Testis (tissue), 3 donors: ENCODE results near the gene CDK14. TPM values are rescaled to one million over a fixed set of nuclear protein-coding genes. Genes with fewer than 3 reads are reported as not detected.

Experiments used
- DNase-seq: peaks from one replicate; pipeline ENCODE4 v3.0.0-alpha.2; 2019
- H3K27ac ChIP-seq, 2 donors: fragments of 200-600 bp; sonication (generic); one replicate each; pipeline ENCODE4 v1.5.1; 2019
- H3K27me3 ChIP-seq: fragments of 200-600 bp; sonication (generic); one replicate; pipeline ENCODE4 v1.5.1; 2019
- H3K36me3 ChIP-seq: fragments of 200-600 bp; sonication (generic); one replicate; pipeline ENCODE4 v1.5.1; 2017; ENCODE audit warnings: low read depth; ENCODE audit errors: missing control alignments
- H3K4me1 ChIP-seq: fragments of 200-600 bp; sonication (generic); one replicate; pipeline ENCODE4 v1.5.1; 2019
- H3K4me3 ChIP-seq, 2 donors: fragments of 200-600 bp; sonication (generic); one replicate each; pipeline ENCODE4 v1.5.1; 2017 to 2019
- H3K9me3 ChIP-seq: fragments of 200-600 bp; sonication (generic); one replicate; pipeline ENCODE4 v1.5.1; 2017
- POLR2A ChIP-seq: fragments of 450-650 bp; IDR thresholded peaks from one replicate; pipeline ENCODE4 v1.6.1; 2017; ENCODE audit warnings: antibody characterized with exemption, mild to moderate bottlenecking, moderate library complexity
- WGBS, 2 donors: methylation state at CpG; one replicate each; pipeline ENCODE4 v1.1.5; 2018; 5-methylcytosine and 5-hydroxymethylcytosine counted together
- intact Hi-C: fragments of 100-400 bp; cut with DNase I; formaldehyde crosslinking; loops from one replicate; pipeline ENCODE4 v1.15.1; 2023; ENCODE audit warnings: low total_unique reads
- polyA plus RNA-seq: library from polyadenylated mRNA; stranded (reverse); fragments of 350-450 nt; fragmentation: Illumina TruSeq; extraction: RNeasy Lipid Tissue Mini Kit (QIAGEN cat#74804); gene quantifications from one replicate; pipeline ENCODE4 v1.2.3, GENCODE V29; 2014; ENCODE audit warnings: low read depth, low replicate concordance; ENCODE audit not compliant: insufficient read depth
- total RNA-seq, 2 donors: library from RNA; depleted of rRNA; stranded (reverse); fragments of >200 nt; gene quantifications; one replicate each; pipeline ENCODE4 v1.2.3, GENCODE V29; 2016
- TF ChIP-seq, protein P1 (sequence below), 3 experiments: fragments of 450-650 bp in 2 of 3; fragments of 200-600 bp in 1 of 3; sonication (generic) in 1 of 3; IDR thresholded peaks; one replicate each; pipeline ENCODE4 v1.5.1; 2016 to 2019; ENCODE audit warnings: antibody characterized with exemption in 3 of 3, mild to moderate bottlenecking in 2 of 3, moderate library complexity in 1 of 3

The CDK14 gene
- total and polyA plus RNA-seq, 3 donors from 2014 or later: 18.9 to 22.7 (median 19.5) TPM

DNA sequence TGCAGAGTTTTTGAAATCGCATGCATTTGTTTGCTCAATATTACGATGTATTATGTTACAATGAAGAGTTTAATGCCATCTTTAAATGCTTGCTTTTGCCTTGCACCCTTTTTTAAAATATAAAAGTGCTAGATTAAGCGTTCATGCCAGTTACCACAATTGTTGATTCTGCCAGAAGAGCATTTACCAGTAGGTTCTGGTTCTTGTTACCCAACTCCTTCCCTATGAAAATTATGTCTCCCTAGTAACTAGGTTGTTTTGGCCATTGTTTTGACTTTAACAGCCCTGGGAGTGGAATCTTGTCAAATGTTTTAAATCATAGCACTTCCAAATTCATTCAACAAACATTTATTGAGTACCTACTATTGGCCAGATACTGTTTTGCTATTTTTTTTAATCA is 32.8 kb upstream of the CDK14 start:
- 89 to 92% methylated on average over 3 of the region's 3 CpGs for WGBS, 2 donors
- no peak overlapping the region for H3K4me3 ChIP-seq

DNA sequence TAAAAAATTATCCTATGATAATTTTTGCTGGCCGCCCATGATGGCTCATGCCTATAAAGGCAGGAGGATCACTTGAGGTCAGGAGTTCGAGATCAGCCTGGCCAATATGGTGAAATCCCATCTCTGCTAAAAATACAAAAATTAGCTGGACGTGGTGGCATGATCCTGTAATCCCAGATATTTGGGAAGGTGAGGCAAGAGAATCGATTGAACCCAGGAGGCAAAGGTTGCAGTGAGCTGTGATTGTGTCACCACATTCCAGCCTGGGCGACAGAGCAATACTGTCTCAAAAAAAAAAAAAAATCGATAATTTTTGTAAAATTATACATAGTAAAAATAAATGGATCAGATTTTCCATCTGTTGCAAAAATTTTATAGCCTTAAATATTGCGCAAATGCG is 31.7 kb upstream of the CDK14 start:
- Histone ChIP-seq H3K36me3 (no peaks in the 10 kb centered on the region), H3K9me3 (no peaks in the 10 kb centered on the region), H3K27ac (no peak overlapping the region), H3K4me3 (no peak overlapping the region), H3K27me3 (no peaks in the 10 kb centered on the region), H3K4me1 (no peaks in the 10 kb centered on the region)
- TF ChIP-seq POLR2A: no peak
- TF ChIP-seq, protein P1, sequence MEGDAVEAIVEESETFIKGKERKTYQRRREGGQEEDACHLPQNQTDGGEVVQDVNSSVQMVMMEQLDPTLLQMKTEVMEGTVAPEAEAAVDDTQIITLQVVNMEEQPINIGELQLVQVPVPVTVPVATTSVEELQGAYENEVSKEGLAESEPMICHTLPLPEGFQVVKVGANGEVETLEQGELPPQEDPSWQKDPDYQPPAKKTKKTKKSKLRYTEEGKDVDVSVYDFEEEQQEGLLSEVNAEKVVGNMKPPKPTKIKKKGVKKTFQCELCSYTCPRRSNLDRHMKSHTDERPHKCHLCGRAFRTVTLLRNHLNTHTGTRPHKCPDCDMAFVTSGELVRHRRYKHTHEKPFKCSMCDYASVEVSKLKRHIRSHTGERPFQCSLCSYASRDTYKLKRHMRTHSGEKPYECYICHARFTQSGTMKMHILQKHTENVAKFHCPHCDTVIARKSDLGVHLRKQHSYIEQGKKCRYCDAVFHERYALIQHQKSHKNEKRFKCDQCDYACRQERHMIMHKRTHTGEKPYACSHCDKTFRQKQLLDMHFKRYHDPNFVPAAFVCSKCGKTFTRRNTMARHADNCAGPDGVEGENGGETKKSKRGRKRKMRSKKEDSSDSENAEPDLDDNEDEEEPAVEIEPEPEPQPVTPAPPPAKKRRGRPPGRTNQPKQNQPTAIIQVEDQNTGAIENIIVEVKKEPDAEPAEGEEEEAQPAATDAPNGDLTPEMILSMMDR (IDR thresholded peaks at IDR 0.05): no peak
- intact Hi-C loops: no loop called here
- DNase-seq: no peak
- WGBS, 2 donors: 94 to 96% methylated on average over 8 of the region's 8 CpGs

More for the DNA sequence above, 32.8 kb upstream of the CDK14 start:
- H3K27ac ChIP-seq: no peak overlapping the region
- H3K4me1 ChIP-seq: no peaks in the 10 kb centered on the region
- H3K36me3 ChIP-seq: no peaks in the 10 kb centered on the region
- no peaks in the 10 kb centered on the region for H3K9me3 ChIP-seq
- H3K27me3 ChIP-seq: no peaks in the 10 kb centered on the region
- intact Hi-C loops: no loop called here
- TF ChIP-seq, protein P1 (IDR thresholded peaks at IDR 0.05): no peak
- TF ChIP-seq POLR2A: no peak
- no peak for DNase-seq

DNA sequence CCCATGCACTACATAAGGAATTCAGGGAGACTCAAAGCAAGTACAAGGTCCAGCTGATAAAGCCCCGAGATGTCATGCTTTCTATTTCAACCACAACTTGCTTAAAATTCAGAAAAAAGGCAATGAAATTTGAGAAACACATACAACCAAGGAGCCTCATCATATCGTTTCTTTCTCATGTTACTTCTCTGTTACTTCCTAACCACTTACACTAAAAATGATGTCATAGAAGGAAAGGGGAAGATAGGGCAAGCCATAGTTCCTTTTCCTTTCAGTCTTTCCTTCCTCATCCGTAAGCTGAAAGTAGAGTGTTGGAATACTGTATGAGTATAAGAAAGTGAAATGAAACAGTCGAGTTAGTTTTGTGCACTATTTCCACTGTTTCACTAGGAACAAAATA is 27.9 kb upstream of the CDK14 start:
- Histone ChIP-seq H3K36me3 (no peaks in the 10 kb centered on the region), H3K4me3 (no peak overlapping the region), H3K27ac (no peak overlapping the region), H3K4me1 (no peaks in the 10 kb centered on the region), H3K9me3 (no peaks in the 10 kb centered on the region), H3K27me3 (no peaks in the 10 kb centered on the region)
- WGBS, 2 donors: 73 to 79% methylated on average over 4 of the region's 4 CpGs
- TF ChIP-seq POLR2A: no peak
- TF ChIP-seq, protein P1 (IDR thresholded peaks at IDR 0.05): no peak
- intact Hi-C loops: no loop called here
- DNase-seq: no peak

DNA sequence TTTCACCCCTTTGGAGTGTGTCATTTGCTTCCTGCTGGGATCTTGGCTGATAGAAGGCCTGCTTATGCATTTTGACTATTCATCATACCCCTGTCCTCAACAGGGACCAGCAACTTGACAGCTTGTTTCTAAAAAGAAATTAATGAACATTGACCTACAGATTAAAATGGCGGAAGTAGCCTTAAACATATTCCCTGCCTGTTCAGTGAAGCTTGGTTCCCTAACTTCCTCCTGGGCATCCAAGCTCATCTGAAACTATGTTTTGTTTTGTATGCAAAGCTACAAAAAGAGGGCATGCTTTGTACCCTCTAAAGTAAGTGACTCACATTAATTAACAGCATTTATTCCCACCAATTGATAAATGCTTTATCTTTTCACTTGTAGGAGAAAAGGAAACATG is 26.8 kb upstream of the CDK14 start:
- Histone ChIP-seq H3K27me3 (no peaks in the 10 kb centered on the region), H3K9me3 (no peaks in the 10 kb centered on the region), H3K36me3 (no peaks in the 10 kb centered on the region), H3K4me1 (no peaks in the 10 kb centered on the region), H3K4me3 (no peak overlapping the region), H3K27ac (no peak overlapping the region)
- no peak for DNase-seq
- WGBS, 2 donors: 91 to 100% methylated on average over 1 of the region's 1 CpG
- TF ChIP-seq, protein P1 (IDR thresholded peaks at IDR 0.05): no peak
- TF ChIP-seq POLR2A: no peak
- intact Hi-C loops: no loop called here

DNA sequence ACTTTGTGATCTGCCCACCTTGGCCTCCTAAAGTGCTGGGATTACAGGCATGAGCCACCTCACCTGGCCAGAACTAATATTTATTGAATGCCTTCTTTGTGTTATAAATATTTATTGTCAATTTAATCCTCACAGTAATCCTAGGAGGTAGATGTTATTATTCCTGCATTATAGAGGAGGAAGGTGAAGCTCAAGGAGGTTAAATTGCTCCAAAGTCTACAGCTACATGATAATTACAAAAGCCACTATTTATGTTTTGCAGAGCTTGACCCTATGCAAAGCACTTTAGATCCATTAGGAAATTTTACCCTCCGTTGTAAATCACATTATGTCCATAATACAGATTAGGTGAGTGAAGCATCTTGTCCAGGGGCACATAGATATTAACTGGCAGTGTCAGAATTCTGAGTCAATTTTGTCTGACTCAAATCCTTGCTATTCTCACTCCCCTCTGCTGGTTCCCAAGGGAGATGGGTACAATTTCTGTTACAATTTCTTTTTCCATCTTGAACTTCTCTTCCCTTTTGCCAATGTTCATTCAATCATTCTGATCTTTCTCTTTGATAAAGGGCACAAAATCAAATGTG is 25.7 kb upstream of the CDK14 start:
- Histone ChIP-seq H3K27me3 (no peaks in the 10 kb centered on the region), H3K4me3 (no peak overlapping the region), H3K9me3 (no peaks in the 10 kb centered on the region), H3K36me3 (no peaks in the 10 kb centered on the region), H3K27ac (no peak overlapping the region), H3K4me1 (no peaks in the 10 kb centered on the region)
- TF ChIP-seq, protein P1 (IDR thresholded peaks at IDR 0.05): no peak
- no peak for TF ChIP-seq POLR2A
- intact Hi-C loops: no loop called here
- no peak for DNase-seq
- WGBS, 2 donors: 85 to 91% methylated on average over 1 of the region's 1 CpG
